PFSK-1 (cell line): ENCODE data around the gene PEX26.

Experiments used
- REST ChIP-seq, 2 experiments: IDR thresholded peaks; 2 replicates each; pipeline versions ENCODE4 v1.6.1 to v1.8.0; 2011 to 2012; ENCODE audit warnings: low read depth in 2 of 2, low read length in 2 of 2, control low read depth in 1 of 2, inconsistent platforms in 1 of 2, mild to moderate bottlenecking in 1 of 2, moderate library complexity in 1 of 2; ENCODE audit not compliant: insufficient read depth in 1 of 2
- TAF1 ChIP-seq: IDR thresholded peaks from 2 replicates; pipeline ENCODE4 v1.6.1; 2012; ENCODE audit warnings: low read length, control low read depth, borderline replicate concordance; ENCODE audit not compliant: insufficient read depth

- no peak for TF ChIP-seq REST (IDR thresholded peaks at IDR 0.05; ENCODE audit: insufficient read depth in 1 of 2, low read depth in 2 of 2, low read length in 2 of 2)
- TF ChIP-seq TAF1, result no peak
Measured at GRCh38 chr22:18146389-18146753, 68.6 kb downstream of the PEX26 start.
